Neural crest cell (in vitro differentiated cells): ENCODE data around the gene ARHGEF26. TPM values are rescaled to one million over a fixed set of nuclear protein-coding genes. Genes with fewer than 3 reads are reported as not detected.

Experiments
- DNase-seq: peaks from one replicate; pipeline ENCODE4 v3.0.0; 2021; ENCODE audit warnings: low read depth, mixed read lengths, low spot score
- H3K27ac Mint-ChIP-seq: one replicate; pipeline ENCODE4 v1.8.0; 2021; ENCODE audit warnings: mild to moderate bottlenecking, mixed read lengths; ENCODE audit not compliant: unreplicated experiment
- H3K27me3 Mint-ChIP-seq: 2 replicates; pipeline ENCODE4 v1.8.0; 2021; ENCODE audit warnings: low read depth, mild to moderate bottlenecking, mixed read lengths
- H3K36me3 Mint-ChIP-seq: 2 replicates; pipeline ENCODE4 v1.8.0; 2021; ENCODE audit warnings: low read depth, mild to moderate bottlenecking, mixed read lengths
- H3K4me1 Mint-ChIP-seq: 2 replicates; pipeline ENCODE4 v1.8.0; 2021; ENCODE audit warnings: mixed read lengths
- H3K4me3 Mint-ChIP-seq: one replicate; pipeline ENCODE4 v1.8.0; 2021; ENCODE audit warnings: mild to moderate bottlenecking, mixed read lengths
- H3K9me3 Mint-ChIP-seq: 2 replicates; pipeline ENCODE4 v1.8.0; 2021; ENCODE audit warnings: mixed read lengths
- CTCF ChIP-seq: fragments of 200-600 bp; sonication (generic); conservative IDR thresholded peaks from 2 replicates; pipeline ENCODE4 v1.5.0; 2021; ENCODE audit warnings: antibody characterized with exemption, mild to moderate bottlenecking
- total RNA-seq: library from RNA; stranded (reverse); gene quantifications from 2 replicates; pipeline ENCODE4 v1.2.1, GENCODE V29; 2021

The ARHGEF26 gene
- total RNA-seq, 1 donor from 2014 or later = 19.3 TPM

DNA sequence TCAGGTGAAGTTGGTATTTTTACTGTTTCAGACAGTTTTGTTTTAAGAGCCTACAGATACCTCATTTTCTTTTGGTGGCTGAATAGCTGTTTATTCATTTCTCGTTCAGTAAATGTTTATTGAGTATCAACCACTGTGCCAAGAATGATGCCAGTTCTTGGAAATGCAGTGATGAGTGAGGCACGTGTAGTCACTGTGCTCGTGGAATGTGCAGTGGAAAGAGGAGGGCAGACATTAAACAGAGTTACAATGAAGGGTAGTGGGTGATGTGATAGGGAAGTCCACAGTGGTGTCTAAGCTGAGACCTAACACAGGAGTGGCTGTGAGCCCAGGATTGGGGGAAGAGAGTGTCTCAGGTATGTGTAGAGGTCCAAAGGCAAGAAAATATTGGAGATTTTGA lies 73.7 kb downstream of the ARHGEF26 start:
- TF ChIP-seq CTCF = no peak
- no peak for DNase-seq
- Mint-ChIP-seq H3K4me1 (no peaks in the 10 kb centered on the region), H3K36me3 (peaks cover 44% of the 10 kb centered on the region), H3K27me3 (no peaks in the 10 kb centered on the region), H3K4me3 (no peak overlapping the region), H3K27ac (no peak overlapping the region), H3K9me3 (peaks cover 7% of the 10 kb centered on the region)

DNA sequence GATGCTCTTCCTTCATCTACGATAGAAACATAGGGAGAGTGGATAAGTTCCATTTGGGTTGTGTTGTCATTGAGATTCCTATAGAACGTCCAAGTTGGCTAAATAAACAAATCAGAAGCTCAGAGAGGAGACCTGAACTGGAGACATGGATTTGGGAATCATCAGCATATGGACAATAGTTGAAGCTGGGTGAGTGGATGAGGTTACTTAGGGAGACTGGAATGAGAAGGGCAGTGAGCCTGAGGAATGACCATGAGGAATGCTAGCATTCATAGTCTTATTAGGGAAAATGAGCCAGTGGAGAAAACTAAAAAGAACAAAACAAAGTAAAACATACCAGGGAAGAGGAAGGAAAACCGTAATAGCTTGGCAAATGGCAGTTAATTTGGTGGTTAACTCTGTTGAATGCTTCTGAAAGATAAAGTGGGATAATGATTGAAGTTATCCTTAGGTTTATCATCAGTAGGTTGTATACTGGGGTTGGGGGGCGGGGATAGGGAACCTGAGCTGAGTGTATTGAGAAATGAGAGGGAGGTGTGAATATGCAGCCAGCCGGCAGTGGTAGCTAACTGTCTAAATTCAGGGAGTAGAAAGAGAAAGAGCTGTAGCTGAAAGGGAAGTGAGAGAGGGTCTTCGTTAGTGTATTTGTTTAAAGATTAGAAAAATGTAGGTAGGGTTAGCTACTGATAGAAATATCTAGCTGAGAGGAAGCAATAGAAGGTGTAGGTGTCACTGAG lies 74.6 kb downstream of the ARHGEF26 start:
- Mint-ChIP-seq H3K9me3 (peaks cover 12% of the 10 kb centered on the region), H3K27me3 (no peaks in the 10 kb centered on the region), H3K4me1 (no peaks in the 10 kb centered on the region), H3K27ac (no peak overlapping the region), H3K36me3 (peaks cover 49% of the 10 kb centered on the region), H3K4me3 (no peak overlapping the region)
- TF ChIP-seq CTCF = no peak
- no peak for DNase-seq

DNA sequence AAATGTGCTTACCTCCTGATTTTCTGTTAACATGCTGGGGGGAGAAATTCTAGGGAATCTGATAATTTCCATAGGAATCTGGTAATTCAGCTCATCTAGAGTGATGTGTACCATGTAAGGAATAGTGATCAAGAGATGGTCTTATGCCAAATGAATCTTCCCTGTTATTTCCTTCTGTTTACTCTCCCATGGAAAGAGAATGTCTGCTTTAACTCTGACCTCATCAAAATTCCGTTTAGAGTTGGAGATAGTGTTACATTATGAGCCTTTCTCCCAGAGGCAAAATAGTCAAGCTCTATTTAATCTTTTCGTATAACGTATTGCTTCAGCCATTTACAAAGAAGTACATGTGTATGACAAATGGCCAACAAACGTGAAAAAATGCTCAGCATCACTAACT lies 76.6 kb downstream of the ARHGEF26 start:
- Mint-ChIP-seq H3K4me3 (no peak overlapping the region), H3K4me1 (no peaks in the 10 kb centered on the region), H3K27ac (no peak overlapping the region), H3K9me3 (peaks cover 12% of the 10 kb centered on the region), H3K36me3 (peaks cover 53% of the 10 kb centered on the region), H3K27me3 (no peaks in the 10 kb centered on the region)
- DNase-seq = no peak
- TF ChIP-seq CTCF = no peak

- no peak overlapping the region for H3K27ac Mint-ChIP-seq
- no peaks in the 10 kb centered on the region for H3K27me3 Mint-ChIP-seq
- no peak for DNase-seq
- H3K9me3 Mint-ChIP-seq = peaks cover 17% of the 10 kb centered on the region
- TF ChIP-seq CTCF = no peak
- peaks cover 67% of the 10 kb centered on the region for H3K36me3 Mint-ChIP-seq
- no peaks in the 10 kb centered on the region for H3K4me1 Mint-ChIP-seq
- no peak overlapping the region for H3K4me3 Mint-ChIP-seq
Measured at GRCh38 chr3:154209499-154209898, 88.3 kb downstream of the ARHGEF26 start.

DNA sequence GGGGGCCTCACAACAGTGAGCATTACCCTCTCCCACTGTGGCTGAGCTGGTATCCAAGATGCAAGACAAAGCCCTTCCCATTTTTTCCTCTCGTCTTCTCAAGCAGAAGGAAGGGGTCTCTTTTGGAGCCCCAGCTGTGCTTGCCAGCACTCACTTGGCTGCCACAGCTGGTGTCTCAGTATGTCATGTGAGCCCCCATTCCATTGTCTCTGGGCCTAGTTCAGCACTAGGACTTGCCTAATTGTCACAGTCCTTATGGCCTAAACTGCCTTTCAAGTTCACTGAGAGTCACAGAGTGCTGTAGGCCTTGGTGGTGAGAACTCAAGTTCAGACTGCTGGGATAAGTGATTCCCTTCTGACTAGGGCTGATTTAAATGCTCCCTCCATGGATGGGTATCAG lies 89.8 kb downstream of the ARHGEF26 start:
- no peak for TF ChIP-seq CTCF
- Mint-ChIP-seq H3K4me1 (no peaks in the 10 kb centered on the region), H3K27ac (peak overlapping the region; percentile 35), H3K4me3 (no peak overlapping the region), H3K36me3 (peaks cover 65% of the 10 kb centered on the region), H3K27me3 (no peaks in the 10 kb centered on the region), H3K9me3 (peaks cover 20% of the 10 kb centered on the region)
- no peak for DNase-seq
